DND-41 (cell line): ENCODE data around the gene WDR5.

ENCODE experiments used
- CTCF ChIP-seq: IDR thresholded peaks from 2 replicates; pipeline ENCODE4 v1.5.1; 2012; ENCODE audit warnings: borderline replicate concordance, low read length, moderate library complexity, mild to moderate bottlenecking; ENCODE audit not compliant: poor library complexity, severe bottlenecking; ENCODE audit errors: extremely low read depth
- EZH2 ChIP-seq: IDR thresholded peaks from 3 replicates; pipeline ENCODE4 v1.6.1; 2012; ENCODE audit warnings: borderline replicate concordance, low read depth, mild to moderate bottlenecking, moderate library complexity, low read length, inconsistent platforms; ENCODE audit not compliant: severe bottlenecking

- TF ChIP-seq CTCF (no peak), EZH2 (no peak)
Measured at GRCh38 chr9:134172198-134173126, 36.6 kb downstream of the WDR5 start.
